Stimulated activated CD8-positive, alpha-beta memory T cell treated with anti-CD3 and anti-CD28 coated beads, Interleukin-7, amount 100 ng/mL, for 4 hours (primary cell): Measurements from ENCODE around the gene CCR9.
"Not testable (repeated sequence)": the region's sequence is repeated elsewhere in the genome, so short reads cannot be mapped to it uniquely, and the experiment has no call there.

ENCODE experiments used
- DNase-seq, 2 donors: peaks; one replicate each; pipeline ENCODE4 v3.0.0-alpha.2; 2020; ENCODE audit warnings: low read depth in 2 of 2

The CCR9 gene

GRCh38 chr3:45885979-45886705 is at the start of gene CCR9:
CCR9 (plus strand) TSS chr3:45886543; CDS start chr3:45894934, 8,391 bp downstream.
- DNase-seq = no peak

GRCh38 chr3:45838466-45838865 is 47.9 kb upstream of the CCR9 start:
- DNase-seq = no peak

GRCh38 chr3:45841420-45841756 is 45.0 kb upstream of the CCR9 start:
- no peak for DNase-seq

- peak; percentile 83 to 88 for DNase-seq
Observed at GRCh38 chr3:45841757-45842491, 44.4 kb upstream of the CCR9 start, which contains the start of gene LZTFL1. LZTFL1 (minus strand) TSS chr3:45842119; CDS start chr3:45841991, 128 bp downstream.

GRCh38 chr3:45842851-45843625 is 43.3 kb upstream of the CCR9 start:
- no peak for DNase-seq

- DNase-seq = no peak
Observed at GRCh38 chr3:45844616-45845015, 41.7 kb upstream of the CCR9 start.

GRCh38 chr3:45848392-45848791 is 38.0 kb upstream of the CCR9 start:
- no peak for DNase-seq

- no peak for DNase-seq
Observed at GRCh38 chr3:45852828-45853227, 33.5 kb upstream of the CCR9 start.

GRCh38 chr3:45856323-45856722 is 30.0 kb upstream of the CCR9 start:
- not testable (repeated sequence) for DNase-seq

- DNase-seq = not testable (repeated sequence)
Observed at GRCh38 chr3:45857024-45857423, 29.3 kb upstream of the CCR9 start.

- DNase-seq = no peak
Observed at GRCh38 chr3:45858809-45859543, 27.4 kb upstream of the CCR9 start.

- no peak for DNase-seq
Observed at GRCh38 chr3:45860481-45860880, 25.9 kb upstream of the CCR9 start.

- no peak for DNase-seq
Observed at GRCh38 chr3:45861043-45861719, 25.2 kb upstream of the CCR9 start.

- DNase-seq = no peak
Observed at GRCh38 chr3:45864760-45865519, 21.4 kb upstream of the CCR9 start.

GRCh38 chr3:45865563-45865962 is 20.8 kb upstream of the CCR9 start:
- no peak for DNase-seq

- no peak for DNase-seq
Observed at GRCh38 chr3:45868213-45868612, 18.1 kb upstream of the CCR9 start.

- DNase-seq = no peak
Observed at GRCh38 chr3:45868650-45869049, 17.7 kb upstream of the CCR9 start.

- DNase-seq = no peak
Observed at GRCh38 chr3:45869638-45870037, 16.7 kb upstream of the CCR9 start.

- peak; percentile 43 to 56 for DNase-seq
Observed at GRCh38 chr3:45870099-45870498, 16.2 kb upstream of the CCR9 start.

- no peak for DNase-seq
Observed at GRCh38 chr3:45871780-45872179, 14.6 kb upstream of the CCR9 start.
